GM12864 (cell line): Measurements from ENCODE around the gene CCDC71L.
A peak's percentile ranks its signal among the peaks of the same experiment; 100 is the strongest.
"Not testable (repeated sequence)": the region's sequence is repeated elsewhere in the genome, so short reads cannot be mapped to it uniquely, and the experiment has no call there.

Experiments used
- DNase-seq: peaks from one replicate; pipeline ENCODE4 v3.0.0-alpha.2; 2011; ENCODE audit warnings: low read depth
- H3K4me3 ChIP-seq: 2 replicates; pipeline ENCODE4 v1.5.1; 2011; ENCODE audit warnings: mild to moderate bottlenecking, low read depth, low read length, control low read depth
- TF ChIP-seq, protein P1 (sequence below): IDR thresholded peaks from 2 replicates; pipeline ENCODE4 v1.5.1; 2011; ENCODE audit warnings: low read depth, mild to moderate bottlenecking, moderate library complexity, low read length, control low read depth, inconsistent platforms; ENCODE audit errors: missing control alignments

Gene CCDC71L

GRCh38 chr7:106660862-106661720, at the start of gene CCDC71L:
Gene CCDC71L (minus strand): TSS chr7:106661158. CDS start chr7:106660896, 262 bp downstream.
- H3K4me3 ChIP-seq, result peak within 1 kb of the TSS; percentile 98
- peak; percentile 74 for DNase-seq
- TF ChIP-seq, protein P1, sequence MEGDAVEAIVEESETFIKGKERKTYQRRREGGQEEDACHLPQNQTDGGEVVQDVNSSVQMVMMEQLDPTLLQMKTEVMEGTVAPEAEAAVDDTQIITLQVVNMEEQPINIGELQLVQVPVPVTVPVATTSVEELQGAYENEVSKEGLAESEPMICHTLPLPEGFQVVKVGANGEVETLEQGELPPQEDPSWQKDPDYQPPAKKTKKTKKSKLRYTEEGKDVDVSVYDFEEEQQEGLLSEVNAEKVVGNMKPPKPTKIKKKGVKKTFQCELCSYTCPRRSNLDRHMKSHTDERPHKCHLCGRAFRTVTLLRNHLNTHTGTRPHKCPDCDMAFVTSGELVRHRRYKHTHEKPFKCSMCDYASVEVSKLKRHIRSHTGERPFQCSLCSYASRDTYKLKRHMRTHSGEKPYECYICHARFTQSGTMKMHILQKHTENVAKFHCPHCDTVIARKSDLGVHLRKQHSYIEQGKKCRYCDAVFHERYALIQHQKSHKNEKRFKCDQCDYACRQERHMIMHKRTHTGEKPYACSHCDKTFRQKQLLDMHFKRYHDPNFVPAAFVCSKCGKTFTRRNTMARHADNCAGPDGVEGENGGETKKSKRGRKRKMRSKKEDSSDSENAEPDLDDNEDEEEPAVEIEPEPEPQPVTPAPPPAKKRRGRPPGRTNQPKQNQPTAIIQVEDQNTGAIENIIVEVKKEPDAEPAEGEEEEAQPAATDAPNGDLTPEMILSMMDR, result no peak

DNA sequence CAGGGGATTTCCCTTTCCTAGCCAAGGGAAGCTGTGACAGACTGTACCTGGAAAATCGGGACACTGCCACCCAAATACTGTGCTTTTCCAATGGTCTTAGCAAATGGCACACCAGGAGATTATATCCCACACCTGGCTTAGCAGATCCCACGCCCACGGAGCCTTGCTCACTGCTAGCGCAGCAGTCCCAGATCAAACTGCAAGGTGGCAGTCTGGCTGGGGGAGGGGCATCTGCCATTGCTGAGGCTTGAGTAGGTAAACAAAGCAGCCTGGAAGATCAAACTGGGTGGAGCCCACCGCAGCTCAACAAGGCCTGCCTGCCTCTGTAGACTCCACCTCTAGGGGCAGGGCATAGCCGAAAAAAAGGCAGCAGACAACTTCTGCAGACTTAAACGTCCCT, 48.6 kb upstream of the CCDC71L start:
- not testable (repeated sequence) for DNase-seq, H3K4me3 ChIP-seq

GRCh38 chr7:106704000-106704840, 43.3 kb upstream of the CCDC71L start:
- TF ChIP-seq, protein P1, result no peak
- no peak for DNase-seq
- H3K4me3 ChIP-seq, result no peak overlapping the region

GRCh38 chr7:106693677-106694353, 32.9 kb upstream of the CCDC71L start:
- TF ChIP-seq, protein P1, result no peak
- no peak for DNase-seq
- H3K4me3 ChIP-seq, result no peak overlapping the region

GRCh38 chr7:106692450-106693051, 31.6 kb upstream of the CCDC71L start:
- TF ChIP-seq, protein P1, result no peak
- no peak for DNase-seq
- no peak overlapping the region for H3K4me3 ChIP-seq

- not testable (repeated sequence) for DNase-seq
Measured at GRCh38 chr7:106688161-106688560, 27.2 kb upstream of the CCDC71L start.

GRCh38 chr7:106683941-106684340, 23.0 kb upstream of the CCDC71L start:
- no peak for DNase-seq
- H3K4me3 ChIP-seq, result no peak overlapping the region
- TF ChIP-seq, protein P1, result no peak

More at GRCh38 chr7:106688161-106688560, 27.2 kb upstream of the CCDC71L start:
- not testable (repeated sequence) for H3K4me3 ChIP-seq
